ENCODE data around the gene COX5A. TPM values are rescaled to one million over a fixed set of nuclear protein-coding genes. Genes with fewer than 3 reads are reported as not detected.

COX5A gene
- total RNA-seq = 53.3 and 63.9 TPM in 2 replicates
- 30.6 TPM for total RNA-seq (2013)
- 65.2 and 77.3 TPM in 2 replicates for polyA plus RNA-seq
- 36.6 and 38.8 TPM in 2 replicates for polyA minus RNA-seq

DNA sequence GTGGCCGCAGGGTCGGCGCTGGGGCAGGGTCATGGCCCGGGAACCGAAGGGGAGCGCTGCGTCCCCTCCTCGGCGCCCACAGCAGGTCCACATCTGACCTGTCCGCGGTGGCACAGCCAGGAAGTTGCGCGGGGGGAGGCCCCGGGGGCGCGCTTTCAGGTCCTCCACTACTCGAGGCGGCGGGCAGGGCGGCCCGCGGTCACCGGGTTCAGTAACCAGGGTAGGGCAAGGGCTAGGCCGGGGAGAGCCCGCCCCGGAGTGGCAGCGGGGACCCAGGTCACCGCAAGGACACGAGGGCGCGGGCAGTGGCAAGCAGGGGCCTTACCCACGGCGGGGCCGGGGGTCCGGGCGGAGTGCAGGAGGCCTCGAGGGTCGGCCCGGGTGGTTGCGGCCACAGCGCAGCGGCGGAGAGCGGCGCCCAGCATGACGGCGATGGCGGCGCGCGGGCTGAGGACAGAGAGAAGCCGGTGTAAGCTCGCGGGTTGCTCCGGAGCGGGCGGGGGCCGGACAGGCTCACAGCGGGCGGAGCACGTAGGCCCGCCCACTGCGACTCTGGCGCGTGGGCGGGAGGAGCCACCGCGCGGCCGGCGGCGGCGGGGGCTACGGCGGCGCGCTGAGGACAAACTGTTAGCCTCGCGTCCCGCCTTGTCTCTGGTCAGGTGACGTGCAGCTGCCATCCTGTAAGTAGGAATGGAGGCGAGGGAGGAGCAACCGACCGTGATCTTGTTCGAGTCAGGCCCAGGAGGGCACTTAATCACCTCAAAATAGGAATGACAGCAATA is at the start of gene COX5A:
TSS of gene COX5A (minus strand) at position 484 of the 782 bp plus-strand sequence. CDS start at position 425, 59 bp downstream.
- ChIA-PET CTCF (interaction anchor here (0.7 to 1.6 kb wide), 9 partner anchors 11 to 688 kb away, joined by 3 to 12 read pairs (median 4); partner anchors contain the start of genes FAM219B and SNUPN), POLR2A (interaction anchor here (0.5 to 1.5 kb wide), 7 partner anchors 19 to 553 kb away, joined by 3 to 7 read pairs (median 4); partner anchors contain the start of genes RPP25 and ULK3)
- ATAC-seq (ENCODE audit: low read depth) (peak; percentile 95), DNase-seq (peak; percentile 97)
- no peaks in the 10 kb centered on the region for H3K9me3 ChIP-seq (ENCODE audit: control extremely low read depth in 1 of 3, control insufficient read depth in 2 of 3, insufficient read depth in 1 of 3, low read length in 2 of 3)
- WGBS (ENCODE audit: insufficient coverage) = under 1% methylated on average over 78 of the region's 85 CpGs
- H3K27ac Mint-ChIP-seq = peak within 1 kb of the TSS; percentile 95
- no peaks in the 10 kb centered on the region for H3K9me3 Mint-ChIP-seq (ENCODE audit: insufficient read depth)
- peak within 1 kb of the TSS; percentile 97 for H3K4me3 Mint-ChIP-seq
- peak within 1 kb of the TSS; percentile 98 for H2AFZ ChIP-seq (ENCODE audit: insufficient read depth, low read depth, low read length, poor library complexity, severe bottlenecking)
- intact Hi-C loops (cut with micrococcal nuclease) = loop anchor here (1.0 to 5.0 kb wide), 11 partner anchors 19 to 690 kb away; partner anchors contain the start of genes C15orf39, CLK3, FAM219B and MAN2C1
- peaks cover 26% of the 10 kb centered on the region for H4K20me1 ChIP-seq (ENCODE audit: control insufficient read depth, insufficient read depth, low read length, poor library complexity, severe bottlenecking)
- no peaks in the 10 kb centered on the region for H3K27me3 Mint-ChIP-seq
- peaks cover 50% of the 10 kb centered on the region for H3K79me2 ChIP-seq (ENCODE audit: control insufficient read depth, insufficient read depth, low read length)
- H3K4me1 ChIP-seq (ENCODE audit: control insufficient read depth in 2 of 2, insufficient read depth in 2 of 2, low read length in 2 of 2) = peaks cover 9 to 13% of the 10 kb centered on the region in 2 donors
- peak within 1 kb of the TSS; percentile 81 to 92 (median 85) for H3K4me3 ChIP-seq (ENCODE audit: control extremely low read depth in 1 of 5, extremely low read depth in 1 of 5, insufficient read depth in 1 of 5, low read depth in 2 of 5, low read length in 4 of 5)
- H3K4me1 Mint-ChIP-seq = peaks cover 24% of the 10 kb centered on the region
- H3K36me3 ChIP-seq (replicated peaks in 1 of 2; ENCODE audit: control extremely low read depth in 1 of 2, control insufficient read depth in 1 of 2, extremely low read depth in 1 of 2, insufficient read depth in 2 of 2, low read length in 1 of 2) = peaks cover 0 to 5% of the 10 kb centered on the region in 2 experiments
- H3K9ac ChIP-seq (ENCODE audit: low read length) = peak within 1 kb of the TSS; percentile 91
- peak within 1 kb of the TSS; percentile 67 to 89 for H3K27ac ChIP-seq (ENCODE audit: low read length in 2 of 2)
- H3K27me3 ChIP-seq (replicated peaks in 1 of 4; ENCODE audit: control extremely low read depth in 1 of 4, control insufficient read depth in 3 of 4, insufficient read depth in 4 of 4, low read length in 3 of 4) = no peaks in the 10 kb centered on the region
- peak within 1 kb of the TSS; percentile 89 for H3K4me2 ChIP-seq (replicated peaks; ENCODE audit: low read depth, low read length, poor library complexity, severe bottlenecking)
- TF ChIP-seq EZH2 (IDR thresholded peaks at IDR 0.05; ENCODE audit: borderline replicate concordance, insufficient read depth, low read depth, low read length, poor library complexity, severe bottlenecking) = no peak
- TF ChIP-seq, protein P1, sequence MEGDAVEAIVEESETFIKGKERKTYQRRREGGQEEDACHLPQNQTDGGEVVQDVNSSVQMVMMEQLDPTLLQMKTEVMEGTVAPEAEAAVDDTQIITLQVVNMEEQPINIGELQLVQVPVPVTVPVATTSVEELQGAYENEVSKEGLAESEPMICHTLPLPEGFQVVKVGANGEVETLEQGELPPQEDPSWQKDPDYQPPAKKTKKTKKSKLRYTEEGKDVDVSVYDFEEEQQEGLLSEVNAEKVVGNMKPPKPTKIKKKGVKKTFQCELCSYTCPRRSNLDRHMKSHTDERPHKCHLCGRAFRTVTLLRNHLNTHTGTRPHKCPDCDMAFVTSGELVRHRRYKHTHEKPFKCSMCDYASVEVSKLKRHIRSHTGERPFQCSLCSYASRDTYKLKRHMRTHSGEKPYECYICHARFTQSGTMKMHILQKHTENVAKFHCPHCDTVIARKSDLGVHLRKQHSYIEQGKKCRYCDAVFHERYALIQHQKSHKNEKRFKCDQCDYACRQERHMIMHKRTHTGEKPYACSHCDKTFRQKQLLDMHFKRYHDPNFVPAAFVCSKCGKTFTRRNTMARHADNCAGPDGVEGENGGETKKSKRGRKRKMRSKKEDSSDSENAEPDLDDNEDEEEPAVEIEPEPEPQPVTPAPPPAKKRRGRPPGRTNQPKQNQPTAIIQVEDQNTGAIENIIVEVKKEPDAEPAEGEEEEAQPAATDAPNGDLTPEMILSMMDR (IDR thresholded peaks at IDR 0.05) = no peak
